SU-DHL-6 (cell line): ENCODE results near the gene GRID2.

Source experiments
- H2AFZ ChIP-seq: fragments of 200-600 bp; sonication (generic); 2 replicates; pipeline ENCODE4 v1.6.1; 2014; ENCODE audit warnings: low read depth, mild to moderate bottlenecking, moderate library complexity, mixed read lengths, antibody characterized with exemption, low read length; ENCODE audit not compliant: severe bottlenecking
- H3F3A ChIP-seq: fragments of 200-600 bp; shearing (Covaris generic); 2 replicates; pipeline ENCODE4 v1.6.0; 2016; ENCODE audit warnings: antibody characterized with exemption, mild to moderate bottlenecking; ENCODE audit not compliant: insufficient read depth
- H3K27ac ChIP-seq: fragments of 200-600 bp; sonication (generic); 2 replicates; pipeline ENCODE4 v1.5.1; 2016; ENCODE audit warnings: low read depth, mild to moderate bottlenecking, low read length, moderate library complexity, mixed read lengths
- H3K27me3 ChIP-seq: fragments of 200-600 bp; sonication (generic), shearing (Covaris generic); 2 replicates; pipeline ENCODE4 v1.6.0; 2014; ENCODE audit warnings: mild to moderate bottlenecking, low read length
- H3K36me3 ChIP-seq: fragments of 200-600 bp; sonication (generic); 2 replicates; pipeline ENCODE4 v1.6.1; 2014; ENCODE audit warnings: mild to moderate bottlenecking, low read length, mixed read lengths
- H3K4me2 ChIP-seq: fragments of 300-600, 200-600 bp; shearing (Covaris generic), sonication (generic); 2 replicates; pipeline ENCODE4 v1.6.0; 2014; ENCODE audit warnings: low read length, low read depth, mild to moderate bottlenecking; ENCODE audit not compliant: poor library complexity, severe bottlenecking
- H3K4me3 ChIP-seq: fragments of 200-600 bp; sonication (generic); 2 replicates; pipeline ENCODE4 v1.5.1; 2014; ENCODE audit warnings: antibody characterized with exemption, low read length, mild to moderate bottlenecking, mixed read lengths; ENCODE audit not compliant: insufficient read depth, poor library complexity, severe bottlenecking
- H3K79me2 ChIP-seq: fragments of 200-600 bp; sonication (generic); 2 replicates; pipeline ENCODE4 v1.6.1; 2014; ENCODE audit warnings: mild to moderate bottlenecking, low read length, moderate library complexity; ENCODE audit not compliant: insufficient read depth
- H3K9ac ChIP-seq: fragments of 200-600 bp; sonication (generic); 2 replicates; pipeline ENCODE4 v1.7.0; 2014; ENCODE audit warnings: mild to moderate bottlenecking, low read length
- H3K9me2 ChIP-seq: fragments of 200-600 bp; sonication (generic); replicated peaks from 2 replicates; pipeline ENCODE4 v1.6.1; 2014; ENCODE audit warnings: low read length; ENCODE audit not compliant: insufficient read depth
- H3K9me3 ChIP-seq: fragments of 200-600 bp; sonication (generic); 2 replicates; pipeline ENCODE4 v1.6.1; 2014; ENCODE audit warnings: low read length, mixed read lengths; ENCODE audit not compliant: insufficient read depth
- H4K20me1 ChIP-seq: fragments of 200-600 bp; sonication (generic); 2 replicates; pipeline ENCODE4 v1.6.1; 2014; ENCODE audit warnings: low read depth, mild to moderate bottlenecking, antibody characterized with exemption, low read length, moderate library complexity, mixed read lengths
- EZH2phosphoT487 ChIP-seq: fragments of 200-600 bp; sonication (generic), shearing (Covaris generic); conservative IDR thresholded peaks from 2 replicates; pipeline ENCODE4 v1.6.1; 2018; ENCODE audit warnings: mild to moderate bottlenecking, antibody characterized with exemption, low read length, moderate library complexity, mixed read lengths
- TF ChIP-seq, protein P1 (sequence below): fragments of 200-600 bp; sonication (generic); IDR thresholded peaks from one replicate; pipeline ENCODE4 v1.5.1; 2017; ENCODE audit warnings: antibody characterized with exemption, mild to moderate bottlenecking, low read length, moderate library complexity; ENCODE audit not compliant: insufficient read depth, poor library complexity, severe bottlenecking

The GRID2 gene

DNA sequence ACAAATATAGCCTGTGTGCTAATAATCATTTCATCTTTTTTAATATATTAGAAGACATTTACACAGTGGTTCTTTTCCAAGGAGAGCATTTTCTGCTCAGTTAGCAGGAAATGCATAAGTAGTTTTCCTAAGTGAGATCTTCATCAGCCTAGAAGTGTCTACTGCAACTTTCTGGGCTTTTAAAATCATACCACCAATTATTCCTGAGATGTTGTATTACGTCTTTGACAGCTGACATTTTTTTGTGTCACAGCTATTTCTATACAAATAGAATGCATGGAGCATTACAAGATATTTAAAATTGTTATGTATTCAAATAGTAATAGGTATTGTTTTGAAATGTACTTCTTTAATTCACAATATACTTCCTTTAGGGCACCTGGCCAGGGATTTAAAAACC is 158.0 kb downstream of the GRID2 start:
- Histone ChIP-seq H3K9me3 (no peaks in the 10 kb centered on the region), H3K9me2 (no peaks in the 10 kb centered on the region), H3K27me3 (no peaks in the 10 kb centered on the region), H4K20me1 (no peaks in the 10 kb centered on the region), H3K27ac (no peak overlapping the region), H3K36me3 (no peaks in the 10 kb centered on the region), H3K4me3 (no peak overlapping the region), H3F3A (no peaks in the 10 kb centered on the region), H3K9ac (no peak overlapping the region), H2AFZ (no peak overlapping the region), H3K4me2 (no peak overlapping the region), H3K79me2 (no peaks in the 10 kb centered on the region)
- no peak for TF ChIP-seq EZH2phosphoT487
- TF ChIP-seq, protein P1, sequence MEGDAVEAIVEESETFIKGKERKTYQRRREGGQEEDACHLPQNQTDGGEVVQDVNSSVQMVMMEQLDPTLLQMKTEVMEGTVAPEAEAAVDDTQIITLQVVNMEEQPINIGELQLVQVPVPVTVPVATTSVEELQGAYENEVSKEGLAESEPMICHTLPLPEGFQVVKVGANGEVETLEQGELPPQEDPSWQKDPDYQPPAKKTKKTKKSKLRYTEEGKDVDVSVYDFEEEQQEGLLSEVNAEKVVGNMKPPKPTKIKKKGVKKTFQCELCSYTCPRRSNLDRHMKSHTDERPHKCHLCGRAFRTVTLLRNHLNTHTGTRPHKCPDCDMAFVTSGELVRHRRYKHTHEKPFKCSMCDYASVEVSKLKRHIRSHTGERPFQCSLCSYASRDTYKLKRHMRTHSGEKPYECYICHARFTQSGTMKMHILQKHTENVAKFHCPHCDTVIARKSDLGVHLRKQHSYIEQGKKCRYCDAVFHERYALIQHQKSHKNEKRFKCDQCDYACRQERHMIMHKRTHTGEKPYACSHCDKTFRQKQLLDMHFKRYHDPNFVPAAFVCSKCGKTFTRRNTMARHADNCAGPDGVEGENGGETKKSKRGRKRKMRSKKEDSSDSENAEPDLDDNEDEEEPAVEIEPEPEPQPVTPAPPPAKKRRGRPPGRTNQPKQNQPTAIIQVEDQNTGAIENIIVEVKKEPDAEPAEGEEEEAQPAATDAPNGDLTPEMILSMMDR, result no peak

DNA sequence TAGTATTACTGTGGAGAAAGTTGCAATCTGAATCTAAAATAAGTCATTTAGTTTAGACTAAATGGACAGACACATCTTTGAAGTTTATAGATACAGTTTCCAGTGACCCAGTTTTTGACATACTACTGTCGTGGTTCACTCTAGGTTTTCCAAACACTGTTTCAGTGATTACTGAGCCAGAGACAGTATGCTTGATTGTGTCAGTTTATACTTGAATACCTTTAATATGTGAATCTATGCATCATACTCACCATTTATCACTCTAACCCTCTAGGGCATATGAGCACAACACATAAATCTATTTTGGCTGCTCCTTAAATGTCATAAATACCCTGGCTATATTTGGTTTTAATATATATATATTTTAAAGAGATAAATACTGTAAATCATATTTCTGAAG is 173.5 kb downstream of the GRID2 start:
- TF ChIP-seq EZH2phosphoT487, result no peak
- TF ChIP-seq, protein P1, result no peak

DNA sequence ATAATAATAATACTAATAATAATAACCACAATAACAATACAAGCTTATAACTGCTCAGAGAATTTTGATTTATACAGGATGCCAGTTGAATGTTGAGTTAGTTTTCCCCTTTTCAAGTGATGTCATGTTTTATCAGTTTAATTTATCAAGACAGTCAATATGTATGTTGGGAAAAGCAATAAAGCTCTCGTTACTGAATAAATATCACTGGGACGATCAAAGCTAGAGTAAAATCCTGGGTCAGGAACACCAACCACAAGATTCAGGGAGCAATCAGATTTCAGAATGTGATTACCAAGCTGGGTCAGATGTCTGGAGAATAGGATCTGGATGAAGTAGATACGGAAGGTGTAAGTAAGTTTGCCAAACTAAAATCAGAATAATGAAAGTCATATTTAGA is 179.6 kb downstream of the GRID2 start:
- no peaks in the 10 kb centered on the region for H4K20me1 ChIP-seq
- no peaks in the 10 kb centered on the region for H3K27me3 ChIP-seq
- H3K4me3 ChIP-seq, result no peak overlapping the region
- no peaks in the 10 kb centered on the region for H3F3A ChIP-seq
- no peak overlapping the region for H3K4me2 ChIP-seq
- no peaks in the 10 kb centered on the region for H3K36me3 ChIP-seq
- no peak overlapping the region for H2AFZ ChIP-seq
- H3K9me3 ChIP-seq, result no peaks in the 10 kb centered on the region
- H3K9me2 ChIP-seq, result no peaks in the 10 kb centered on the region
- TF ChIP-seq, protein P1, result no peak
- no peak for TF ChIP-seq EZH2phosphoT487
- H3K27ac ChIP-seq, result no peak overlapping the region
- H3K79me2 ChIP-seq, result no peaks in the 10 kb centered on the region
- no peak overlapping the region for H3K9ac ChIP-seq

More for the DNA sequence above, 173.5 kb downstream of the GRID2 start:
- H3K4me3 ChIP-seq, result no peak overlapping the region
- no peak overlapping the region for H3K4me2 ChIP-seq
- H3K27me3 ChIP-seq, result no peaks in the 10 kb centered on the region
- no peaks in the 10 kb centered on the region for H3K9me2 ChIP-seq
- H3K79me2 ChIP-seq, result no peaks in the 10 kb centered on the region
- no peaks in the 10 kb centered on the region for H3F3A ChIP-seq
- H3K36me3 ChIP-seq, result no peaks in the 10 kb centered on the region
- H3K27ac ChIP-seq, result no peak overlapping the region
- no peaks in the 10 kb centered on the region for H4K20me1 ChIP-seq
- no peaks in the 10 kb centered on the region for H3K9me3 ChIP-seq
- no peak overlapping the region for H3K9ac ChIP-seq
- H2AFZ ChIP-seq, result no peak overlapping the region
